GM19324 (cell line): ENCODE measurements around the gene G6PC2.
"Not testable (repeated sequence)": the region's sequence is repeated elsewhere in the genome, so short reads cannot be mapped to it uniquely, and the experiment has no call there.

Source experiments
- ATAC-seq: cut with Tn5 transposase; IDR thresholded peaks from one replicate; pipeline ENCODE4 v1.9.1; 2021; ENCODE audit warnings: mild to moderate bottlenecking, moderate library complexity; ENCODE audit not compliant: unreplicated experiment, low FRiP score

The G6PC2 gene

DNA sequence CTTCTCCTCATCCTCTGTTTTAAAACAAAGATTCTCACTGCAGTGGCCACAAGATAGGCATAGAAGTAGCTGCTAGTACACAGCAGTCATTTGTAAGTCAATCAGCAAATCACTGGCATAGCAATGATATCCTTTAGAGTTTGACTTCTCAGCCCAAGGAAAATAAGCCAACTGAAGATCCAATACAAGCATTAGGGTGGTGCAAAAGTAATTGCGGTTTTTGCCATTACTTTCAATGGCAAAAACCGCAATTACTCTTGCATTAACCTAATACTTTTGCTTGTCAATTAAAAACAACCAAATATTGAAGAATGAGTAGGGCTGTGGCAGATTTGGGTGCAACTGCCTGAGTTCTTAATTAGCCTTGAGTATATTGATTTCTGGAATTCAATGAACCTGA lies 2.8 kb downstream of the G6PC2 start:
- ATAC-seq: no peak

DNA sequence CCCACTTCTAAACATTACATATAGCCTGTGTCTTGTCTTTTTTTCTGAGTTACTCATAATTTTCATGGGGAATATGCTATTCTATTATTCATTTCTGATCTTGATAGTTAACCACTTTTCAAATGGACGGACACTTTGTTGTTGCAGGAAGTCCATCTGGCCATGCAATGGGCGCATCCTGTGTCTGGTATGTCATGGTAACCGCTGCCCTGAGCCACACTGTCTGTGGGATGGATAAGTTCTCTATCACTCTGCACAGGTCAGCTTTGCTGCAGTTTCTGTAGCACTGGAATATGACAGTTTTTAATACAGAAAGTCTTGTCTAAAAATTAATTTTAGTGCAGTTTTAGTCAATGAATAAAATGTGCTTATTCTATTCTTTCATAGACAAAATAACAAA lies 3.3 kb downstream of the G6PC2 start:
- no peak for ATAC-seq

DNA sequence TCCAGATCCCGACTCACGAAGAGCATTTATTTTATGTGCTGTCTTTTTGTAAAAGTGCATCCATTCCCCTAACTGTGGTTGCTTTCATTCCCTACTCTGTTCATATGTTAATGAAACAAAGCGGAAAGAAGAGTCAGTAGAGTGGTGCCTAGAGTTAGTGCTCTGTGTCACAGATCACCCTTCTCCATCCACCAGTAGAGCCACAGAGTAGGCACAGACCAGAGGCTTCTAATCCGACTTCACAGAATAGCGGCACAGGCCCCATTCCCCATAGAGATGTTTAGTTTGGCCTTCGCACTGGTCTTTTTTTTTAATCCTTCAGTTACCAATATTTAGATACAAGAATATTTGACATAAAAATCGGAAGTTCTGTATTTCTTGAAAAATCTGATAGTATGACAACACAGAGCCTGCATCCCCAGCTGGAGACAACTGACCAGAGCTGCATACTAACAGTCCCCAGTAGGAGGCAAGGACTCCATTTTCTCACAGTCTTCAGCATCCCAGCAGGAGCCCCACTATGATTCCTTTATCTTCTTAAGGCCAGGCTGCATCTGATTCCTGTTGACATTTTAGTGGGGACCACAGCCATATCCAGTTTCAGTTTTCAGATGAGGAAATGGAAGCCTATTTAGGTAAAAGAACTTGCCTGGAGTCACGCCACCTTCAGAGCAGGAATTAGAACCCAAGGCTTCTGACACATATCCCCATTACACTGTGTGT lies 7.0 kb downstream of the G6PC2 start:
- ATAC-seq: no peak

DNA sequence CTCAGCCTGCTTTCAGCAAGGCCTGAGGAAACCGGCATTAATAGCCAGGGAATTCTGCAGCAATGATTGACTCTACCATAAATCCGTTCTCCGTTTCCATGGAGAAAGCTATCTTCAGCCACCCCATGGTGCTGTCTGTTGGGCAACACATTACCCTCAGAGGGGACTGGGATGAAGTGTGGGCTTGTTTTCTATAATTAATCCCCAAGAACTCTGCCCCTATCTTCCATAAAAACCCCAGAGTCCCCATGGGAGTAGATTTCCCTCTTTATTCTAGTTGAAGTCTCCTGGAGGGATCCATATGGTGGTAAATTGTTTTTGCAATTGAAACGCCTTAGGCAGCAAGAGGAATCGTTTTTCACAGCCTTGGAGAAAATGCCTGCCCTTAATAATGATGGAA lies 9.2 kb downstream of the G6PC2 start:
- no peak for ATAC-seq

DNA sequence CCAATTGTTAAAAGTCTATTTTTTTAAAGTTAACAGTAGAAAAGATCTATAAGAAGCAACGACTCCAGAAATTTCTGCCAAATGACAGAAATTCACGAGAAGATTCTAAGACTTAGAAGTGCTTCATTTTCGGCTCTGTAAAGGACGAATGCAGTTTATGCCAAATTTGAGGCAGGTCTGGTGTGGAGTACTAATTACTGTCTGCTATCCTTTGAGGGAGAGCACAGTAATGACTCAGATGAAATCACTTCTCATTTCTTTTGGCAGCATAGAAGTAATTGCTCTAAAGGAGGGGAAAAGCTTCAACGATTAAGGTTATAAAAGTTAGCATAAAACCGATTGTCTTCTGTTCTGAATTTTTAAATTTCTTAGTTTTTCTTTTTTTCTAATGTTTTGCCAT lies 11.4 kb downstream of the G6PC2 start:
- ATAC-seq: no peak

DNA sequence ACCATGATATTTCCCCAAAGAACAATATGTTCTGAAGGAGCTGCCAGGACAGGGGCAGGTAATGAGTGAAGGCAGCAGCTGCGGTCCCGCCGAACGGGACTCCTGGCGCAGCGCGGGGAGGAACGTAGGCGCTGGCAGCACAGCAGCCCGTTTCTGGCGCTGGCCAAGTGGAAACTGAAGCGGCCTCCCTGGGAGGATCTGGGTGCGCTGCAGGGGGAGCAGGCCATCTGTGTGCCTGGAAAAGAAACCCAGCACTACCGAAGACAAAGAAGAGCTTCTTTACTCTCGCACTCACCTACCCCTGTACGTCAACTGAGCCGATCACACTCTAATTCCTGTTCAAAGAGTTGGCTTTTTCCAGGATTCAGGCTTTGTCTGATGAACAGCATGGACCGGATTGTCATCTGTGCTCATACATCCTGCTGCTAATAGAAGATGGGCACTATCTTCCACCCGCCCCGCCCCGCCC lies 11.8 kb downstream of the G6PC2 start:
- ATAC-seq: no peak

DNA sequence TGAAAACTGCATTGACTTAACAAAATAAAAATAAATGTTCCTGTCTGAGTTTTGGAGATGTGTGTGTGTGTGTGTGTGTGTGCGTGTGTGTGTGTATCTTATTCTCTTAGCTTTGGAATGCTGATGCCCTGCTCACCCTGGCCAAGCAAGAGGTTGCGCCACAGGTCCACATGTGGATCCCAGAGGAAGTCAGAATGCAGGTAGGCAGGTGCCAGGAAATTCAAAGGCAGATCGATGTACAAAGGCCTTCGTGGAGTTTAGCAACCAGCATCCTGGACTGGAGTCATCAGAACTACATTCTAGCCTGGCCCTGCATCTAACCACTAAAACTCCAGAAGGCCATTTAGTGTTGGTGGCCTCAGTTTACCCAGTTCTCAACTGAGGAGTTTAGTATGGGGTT lies 12.4 kb downstream of the G6PC2 start:
- ATAC-seq: no peak

DNA sequence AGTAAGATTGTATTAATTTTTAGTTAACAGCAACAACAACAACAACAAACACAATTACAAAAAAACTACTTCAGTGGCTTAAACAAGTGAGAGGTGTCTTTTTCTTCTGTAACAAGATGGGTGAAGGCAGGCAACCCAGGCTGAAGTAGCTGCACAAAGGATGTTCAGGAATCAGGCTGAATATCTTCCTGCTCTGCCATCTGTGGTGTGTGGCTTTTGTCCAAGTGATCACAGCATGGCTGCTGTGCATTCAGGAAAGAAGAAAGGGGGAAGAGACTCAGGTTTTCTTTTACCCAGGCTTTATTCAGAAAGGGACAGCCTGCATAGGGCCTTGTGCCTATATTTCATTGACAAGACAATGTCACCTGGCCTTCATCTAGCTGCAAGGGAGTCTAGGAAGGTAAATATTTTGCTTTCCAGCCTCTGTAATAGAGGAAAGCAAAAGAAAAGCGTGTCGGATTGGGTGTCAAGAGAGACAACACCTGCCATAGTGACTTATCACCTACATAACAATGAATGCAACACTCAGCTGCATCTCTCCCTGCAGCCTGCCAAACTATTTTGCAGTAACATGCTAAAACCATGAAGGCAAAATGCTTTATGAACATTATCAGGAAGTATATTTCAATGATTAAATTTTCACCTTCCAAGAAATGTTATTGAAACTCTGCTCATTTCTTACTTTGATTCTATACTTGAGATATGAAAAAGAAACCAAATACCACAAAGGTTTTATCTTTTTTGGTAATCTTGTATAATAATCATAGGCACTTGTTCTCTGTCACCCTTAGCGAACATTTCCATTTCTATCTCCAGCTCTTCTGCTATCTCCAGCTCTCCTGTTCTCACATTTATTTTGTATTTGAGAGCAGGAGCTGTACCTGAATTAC lies 14.6 kb downstream of the G6PC2 start:
- ATAC-seq: no peak

DNA sequence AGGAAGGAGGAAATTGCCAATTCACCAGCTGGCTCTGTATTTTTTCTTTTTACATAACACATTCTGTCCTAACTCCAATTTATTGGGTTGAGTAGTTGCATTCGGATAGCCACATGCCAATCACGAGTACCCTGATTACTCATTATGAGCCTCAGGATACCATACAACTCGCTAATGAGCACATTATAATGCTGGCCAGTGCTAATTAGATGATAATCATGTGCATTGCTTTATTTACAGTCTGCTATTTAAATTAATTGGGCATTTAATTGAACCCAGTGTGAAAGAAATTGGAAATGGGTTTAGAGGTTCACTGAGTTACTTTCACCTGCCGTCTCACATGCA lies 15.2 kb downstream of the G6PC2 start:
- no peak for ATAC-seq

DNA sequence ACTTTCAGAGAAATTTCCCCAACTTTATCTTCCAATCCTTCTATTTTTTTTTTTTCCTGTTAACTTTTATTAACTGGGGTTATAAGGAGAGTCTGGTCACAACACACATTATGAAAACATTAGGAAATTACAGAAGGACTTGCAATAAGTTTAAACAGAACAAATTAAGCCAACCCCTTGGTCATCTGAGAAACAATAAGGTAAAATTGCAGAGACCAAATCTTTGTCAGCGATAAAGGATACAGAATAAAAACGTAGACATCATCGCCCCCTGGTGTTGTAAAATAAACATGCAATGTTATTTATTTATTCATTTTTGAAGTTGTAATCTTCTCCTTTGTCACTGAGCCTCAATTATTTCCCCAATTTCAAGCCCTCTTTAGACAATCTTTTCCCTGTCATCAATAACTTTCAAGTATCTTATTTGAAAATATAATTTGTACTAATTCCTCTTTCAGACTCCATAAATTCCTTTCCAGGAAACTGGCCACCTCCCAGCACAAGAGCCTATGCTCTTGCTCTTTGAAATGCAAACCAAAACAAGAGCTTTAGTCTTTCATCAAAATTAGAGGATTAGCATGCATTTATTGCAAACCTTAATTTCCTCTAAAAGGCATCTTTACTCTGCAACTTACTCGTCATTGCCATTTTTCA lies 19.5 kb downstream of the G6PC2 start:
- no peak for ATAC-seq

DNA sequence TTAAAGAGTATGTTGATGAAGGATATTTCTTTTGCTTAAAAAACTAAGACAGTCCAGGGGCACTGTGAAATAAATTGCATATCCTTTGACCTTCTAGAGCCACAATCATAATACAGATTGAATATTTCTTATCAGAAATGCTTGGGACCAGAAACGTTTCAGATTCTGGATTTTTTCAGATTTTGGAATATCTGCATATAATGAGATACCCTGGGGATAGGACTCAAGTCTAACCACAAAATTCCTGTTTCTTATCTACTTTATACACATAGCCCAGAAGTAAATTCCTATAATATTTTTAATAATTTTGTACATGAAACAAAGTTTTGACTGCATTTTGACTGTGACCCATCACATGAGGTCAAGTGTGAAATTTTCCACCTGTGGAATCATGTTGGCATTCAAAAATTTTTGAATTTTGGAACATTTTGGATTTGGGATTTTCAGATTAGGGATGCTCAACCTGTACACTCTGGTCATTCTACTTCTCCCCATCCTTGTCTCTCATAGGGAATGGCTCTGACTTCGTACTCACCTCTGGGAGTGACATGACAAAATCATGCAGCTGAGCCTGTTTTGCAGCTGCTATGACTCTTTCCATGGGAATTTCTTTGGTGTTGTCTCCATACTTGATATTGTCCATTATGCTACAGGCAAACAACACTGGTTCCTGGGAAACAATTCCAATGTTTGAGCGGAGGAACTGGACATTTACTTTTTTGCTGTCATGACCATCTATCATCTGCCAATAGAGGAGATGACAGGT lies 25.7 kb downstream of the G6PC2 start:
- no peak for ATAC-seq

DNA sequence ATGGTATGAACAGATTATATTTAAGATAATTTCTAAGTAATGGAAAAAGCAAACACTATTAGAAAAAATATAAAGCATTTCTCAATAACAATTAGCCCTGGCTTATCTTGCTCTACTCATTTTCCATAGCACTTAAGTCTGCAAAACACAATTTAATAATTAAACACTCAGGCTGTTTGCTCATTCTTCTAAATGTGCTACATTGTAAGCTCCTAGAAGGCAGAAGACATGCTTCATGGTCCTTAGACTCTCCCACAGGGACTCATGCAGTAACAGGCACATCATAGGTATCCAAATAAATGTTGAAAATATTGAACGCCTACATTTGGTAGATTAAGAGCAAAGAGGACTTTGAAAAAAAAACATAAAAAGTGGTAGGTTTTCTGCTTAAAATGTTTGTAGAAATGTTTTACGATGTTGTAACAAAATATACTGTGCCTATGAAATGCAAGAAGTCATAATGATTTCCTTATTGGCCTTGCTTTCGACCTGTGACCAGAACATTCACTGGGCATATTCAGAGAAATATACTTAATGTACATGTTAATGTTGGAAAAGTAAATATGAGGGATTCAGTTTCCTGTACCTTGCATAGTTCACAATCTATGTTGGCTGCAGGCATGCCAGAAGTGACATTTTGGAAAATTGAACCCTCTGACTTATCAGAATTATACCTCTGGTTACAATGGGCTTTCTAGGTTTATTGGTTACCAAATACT lies 27.2 kb downstream of the G6PC2 start:
- no peak for ATAC-seq

DNA sequence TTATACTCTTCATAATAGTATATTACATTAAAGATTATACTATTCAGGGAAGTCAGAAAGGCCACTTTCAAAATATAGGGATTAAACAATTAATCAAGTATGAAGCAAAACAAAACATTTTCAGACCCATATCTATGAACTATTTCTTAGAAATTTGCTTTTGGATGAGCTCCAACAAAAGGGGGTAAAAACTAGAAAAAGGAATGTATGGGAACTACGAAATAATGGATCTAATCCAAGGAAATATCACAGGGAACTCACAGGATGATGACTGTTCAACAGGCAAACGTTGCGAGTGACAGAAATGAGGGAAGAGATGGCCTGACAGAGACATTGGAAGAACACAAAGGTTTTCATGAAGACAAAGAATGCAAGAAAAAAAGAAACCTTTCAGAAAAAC lies 27.9 kb downstream of the G6PC2 start:
- ATAC-seq: no peak

DNA sequence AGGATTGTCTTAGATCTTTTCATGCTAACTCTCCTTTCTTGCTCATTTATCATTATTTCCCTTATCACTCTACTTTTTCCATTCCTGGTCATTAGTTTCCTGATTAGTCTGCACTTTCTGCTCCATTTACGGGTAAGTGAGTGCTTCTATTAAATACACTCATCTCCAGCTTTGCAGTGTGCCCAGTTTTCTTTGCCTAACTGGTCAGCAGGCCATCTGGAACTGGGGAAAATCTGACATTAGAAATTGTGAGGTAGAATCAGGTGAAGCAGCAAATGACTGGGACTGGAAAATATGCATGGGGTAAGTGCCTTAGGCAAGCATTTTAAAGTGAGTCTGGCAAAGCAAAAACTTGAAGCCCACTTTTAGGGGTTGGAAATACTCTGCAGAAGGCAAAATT lies 29.2 kb downstream of the G6PC2 start:
- ATAC-seq: no peak

DNA sequence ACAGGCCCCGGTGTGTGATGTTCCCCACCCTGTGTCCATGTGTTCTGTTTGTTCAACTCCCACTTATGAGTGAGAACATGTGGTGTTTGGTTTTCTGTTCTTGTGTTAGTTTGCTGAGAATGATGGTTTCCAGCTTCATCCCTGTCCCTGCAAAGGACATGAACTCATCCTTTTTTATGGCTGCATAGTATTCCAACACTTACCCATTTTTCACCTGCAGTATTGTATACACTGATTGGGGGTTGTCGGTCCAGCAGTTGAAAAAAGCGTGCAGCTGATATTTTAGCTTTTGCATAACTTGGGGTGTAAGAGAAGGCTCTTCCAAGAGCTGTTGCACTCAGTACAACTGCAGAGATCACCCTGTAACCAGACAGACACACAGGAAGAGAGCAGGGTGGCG lies 31.1 kb downstream of the G6PC2 start:
- not testable (repeated sequence) for ATAC-seq

DNA sequence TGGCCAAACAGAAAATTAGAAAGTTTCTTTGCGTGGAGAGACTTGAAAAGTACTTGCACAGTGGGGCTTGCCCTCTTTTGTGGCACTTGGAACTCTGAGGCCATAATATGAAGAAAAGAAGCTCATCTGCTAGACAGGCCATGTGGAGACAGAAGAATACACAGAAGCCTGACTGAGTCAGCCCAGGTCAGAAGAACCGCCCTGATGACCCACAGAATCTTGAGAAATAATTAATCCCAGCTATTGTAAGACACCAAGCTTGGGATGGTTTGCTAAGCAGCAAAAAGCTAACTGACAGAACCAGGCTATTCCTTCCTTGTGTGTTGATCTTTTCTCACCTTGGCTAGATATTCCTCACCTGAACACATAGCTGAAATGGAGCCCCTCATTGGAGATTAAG lies 33.7 kb downstream of the G6PC2 start:
- ATAC-seq: no peak

DNA sequence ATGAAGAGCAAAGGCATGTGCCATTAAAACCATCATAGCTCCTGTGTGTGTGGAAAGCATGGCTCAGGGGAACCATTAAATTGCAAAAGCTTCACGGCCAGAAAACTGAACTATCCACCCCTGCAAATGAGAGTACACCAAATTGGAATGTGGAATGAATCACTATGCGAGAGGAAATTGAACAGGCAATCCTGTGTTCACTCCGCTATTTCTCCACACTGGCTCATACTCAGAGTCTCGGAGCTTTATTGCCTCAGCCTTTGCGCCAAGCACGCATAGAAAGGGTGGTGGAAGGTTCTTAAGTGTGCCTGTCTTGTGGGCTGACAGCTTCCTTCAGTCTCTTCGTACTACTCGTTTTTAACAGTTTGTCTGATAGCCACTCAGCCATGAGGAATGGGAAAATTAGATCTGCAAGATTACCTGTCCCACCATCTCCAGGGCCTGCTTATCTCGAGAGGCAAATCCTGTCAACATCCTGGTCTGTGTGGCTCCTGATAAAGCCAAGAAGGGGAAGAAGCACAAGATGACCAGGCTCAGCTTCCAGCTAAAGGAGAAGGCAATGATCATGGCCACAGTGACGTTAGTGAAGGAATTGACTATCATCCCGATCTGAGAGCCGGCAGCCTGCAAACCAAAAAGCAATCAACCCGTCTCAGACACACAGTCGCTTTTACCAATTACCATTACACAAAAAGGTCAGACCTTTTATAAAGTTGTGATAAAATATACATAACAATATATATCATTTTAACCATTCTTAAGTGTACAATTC lies 34.9 kb downstream of the G6PC2 start:
- no peak for ATAC-seq

DNA sequence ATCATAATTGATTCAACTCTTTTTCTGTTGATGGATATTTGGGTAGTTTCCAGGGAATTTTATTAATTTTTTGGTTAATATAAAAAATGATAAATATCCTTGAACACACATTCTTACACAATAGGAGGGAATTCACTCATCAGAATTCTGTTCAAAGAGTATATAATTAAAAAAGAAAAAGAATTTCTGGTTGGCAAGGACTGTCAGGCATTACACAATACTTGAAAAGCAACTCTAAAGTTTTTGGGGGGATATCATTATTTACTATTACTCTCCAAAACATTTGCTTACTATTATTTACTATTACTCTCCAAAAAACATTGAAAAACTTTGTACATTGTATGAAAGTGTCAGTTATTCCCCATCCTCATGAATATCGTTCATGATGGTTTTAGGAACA lies 38.0 kb downstream of the G6PC2 start:
- no peak for ATAC-seq

DNA sequence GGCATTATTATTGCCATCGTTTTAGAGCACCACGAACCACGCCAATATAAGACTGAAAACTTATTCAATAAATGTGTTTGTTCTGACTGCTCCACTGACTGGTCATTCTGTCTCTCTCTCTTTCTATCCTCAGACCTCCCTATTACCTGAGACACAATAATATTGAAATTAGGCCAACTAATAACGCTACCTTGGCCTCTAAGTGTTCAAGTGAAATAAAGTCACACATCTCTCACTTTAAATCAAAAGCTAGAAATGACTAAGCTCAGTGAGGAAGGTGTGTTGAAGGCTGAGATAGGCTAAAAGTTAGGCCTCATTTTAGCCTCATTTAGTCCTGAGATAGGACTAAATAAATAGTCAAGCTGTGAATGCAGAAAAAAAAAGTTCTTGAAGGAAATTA lies 38.8 kb downstream of the G6PC2 start:
- no peak for ATAC-seq
